GM23248 (cell line): ENCODE data around the gene CXCL17. TPM values are rescaled to one million over a fixed set of nuclear protein-coding genes. Genes with fewer than 3 reads are reported as not detected.
"Not testable (repeated sequence)": the region's sequence is repeated elsewhere in the genome, so short reads cannot be mapped to it uniquely, and the experiment has no call there.

Source experiments
- DNase-seq: peaks from one replicate; pipeline ENCODE4 v3.0.0-alpha.2; 2015
- H2AFZ ChIP-seq: fragments of 200-600 bp; sonication (generic); 2 replicates; pipeline ENCODE4 v1.6.1; 2016; ENCODE audit warnings: antibody characterized with exemption
- H3F3A ChIP-seq: fragments of 200-600 bp; sonication (generic); 2 replicates; pipeline ENCODE4 v1.6.1; 2016; ENCODE audit warnings: mild to moderate bottlenecking, antibody characterized with exemption, mixed run types; ENCODE audit not compliant: insufficient read depth
- H3K27ac ChIP-seq: fragments of 200-600 bp; sonication (generic); 2 replicates; pipeline ENCODE4 v1.5.1; 2016; ENCODE audit warnings: mild to moderate bottlenecking
- H3K27me3 ChIP-seq: fragments of 200-600 bp; sonication (generic); replicated peaks from 2 replicates; pipeline ENCODE4 v1.6.1; 2016; ENCODE audit warnings: mild to moderate bottlenecking; ENCODE audit not compliant: insufficient read depth
- H3K36me3 ChIP-seq: fragments of 200-600 bp; sonication (generic); 2 replicates; pipeline ENCODE4 v1.6.1; 2016; ENCODE audit warnings: low read depth, mild to moderate bottlenecking
- H3K4me1 ChIP-seq: fragments of 200-600 bp; sonication (generic); 2 replicates; pipeline ENCODE4 v1.6.1; 2016; ENCODE audit warnings: mild to moderate bottlenecking; ENCODE audit not compliant: insufficient read depth
- H3K4me2 ChIP-seq: fragments of 200-600 bp; sonication (generic); one replicate; pipeline ENCODE4 v1.6.1; 2016; ENCODE audit warnings: mild to moderate bottlenecking; ENCODE audit not compliant: unreplicated experiment
- H3K4me3 ChIP-seq: fragments of 200-600 bp; sonication (generic); 2 replicates; pipeline ENCODE4 v1.5.1; 2016; ENCODE audit warnings: mild to moderate bottlenecking
- H3K79me2 ChIP-seq: fragments of 200-600 bp; sonication (generic); 2 replicates; pipeline ENCODE4 v1.6.1; 2016; ENCODE audit warnings: mild to moderate bottlenecking; ENCODE audit not compliant: insufficient read depth
- H3K9ac ChIP-seq: fragments of 200-600 bp; sonication (generic); 2 replicates; pipeline ENCODE4 v1.6.1; 2016; ENCODE audit warnings: mild to moderate bottlenecking
- H3K9me2 ChIP-seq: fragments of 200-600 bp; sonication (generic); 2 replicates; pipeline ENCODE4 v1.6.1; 2016; ENCODE audit warnings: mixed run types, mild to moderate bottlenecking, moderate library complexity; ENCODE audit not compliant: insufficient read depth
- H3K9me3 ChIP-seq: fragments of 200-600 bp; sonication (generic); one replicate; pipeline ENCODE4 v1.6.1; 2017; ENCODE audit warnings: low read depth
- H4K20me1 ChIP-seq: fragments of 200-600 bp; sonication (generic); 2 replicates; pipeline ENCODE4 v1.6.0; 2016; ENCODE audit not compliant: insufficient read depth
- EZH2 ChIP-seq: fragments of 200-600 bp; sonication (generic); IDR thresholded peaks from 2 replicates; pipeline ENCODE4 v1.6.1; 2018; ENCODE audit warnings: antibody characterized with exemption, mild to moderate bottlenecking; ENCODE audit not compliant: insufficient read depth, poor library complexity, severe bottlenecking
- EZH2phosphoT487 ChIP-seq: fragments of 200-600 bp; sonication (generic); IDR thresholded peaks from 2 replicates; pipeline ENCODE4 v1.6.1; 2018; ENCODE audit warnings: antibody characterized with exemption, moderate library complexity, mild to moderate bottlenecking, low read depth; ENCODE audit not compliant: insufficient read depth
- WGBS, 2 experiments: methylation state at CpG; one replicate each; pipeline ENCODE4 v1.1.6; 2015 to 2017; ENCODE audit warnings: low lambda C conversion rate in 2 of 2, low coverage in 1 of 2; ENCODE audit errors: missing lambda C conversion rate in 2 of 2; 5-methylcytosine and 5-hydroxymethylcytosine counted together
- in situ Hi-C: fragments of 300-500 bp; cut with MboI; formaldehyde crosslinking; loops from 2 replicates; pipeline ENCODE4 v1.15.0; 2020
- polyA plus RNA-seq: library from polyadenylated mRNA; unstranded; fragments of >200 nt; fragmentation: Nextera tagmentation; extraction: Ambion mirVana; gene quantifications from 2 replicates; pipeline ENCODE4 v1.2.1, GENCODE V29; 2016
- total RNA-seq: library from RNA; depleted of rRNA; stranded (reverse); fragments of >200 nt; shearing (Covaris generic); gene quantifications from 2 replicates; pipeline ENCODE4 v1.2.3, GENCODE V29; 2014

Gene CXCL17
- total and polyA plus RNA-seq, 2 experiments from 2014 or later, result not detected

DNA sequence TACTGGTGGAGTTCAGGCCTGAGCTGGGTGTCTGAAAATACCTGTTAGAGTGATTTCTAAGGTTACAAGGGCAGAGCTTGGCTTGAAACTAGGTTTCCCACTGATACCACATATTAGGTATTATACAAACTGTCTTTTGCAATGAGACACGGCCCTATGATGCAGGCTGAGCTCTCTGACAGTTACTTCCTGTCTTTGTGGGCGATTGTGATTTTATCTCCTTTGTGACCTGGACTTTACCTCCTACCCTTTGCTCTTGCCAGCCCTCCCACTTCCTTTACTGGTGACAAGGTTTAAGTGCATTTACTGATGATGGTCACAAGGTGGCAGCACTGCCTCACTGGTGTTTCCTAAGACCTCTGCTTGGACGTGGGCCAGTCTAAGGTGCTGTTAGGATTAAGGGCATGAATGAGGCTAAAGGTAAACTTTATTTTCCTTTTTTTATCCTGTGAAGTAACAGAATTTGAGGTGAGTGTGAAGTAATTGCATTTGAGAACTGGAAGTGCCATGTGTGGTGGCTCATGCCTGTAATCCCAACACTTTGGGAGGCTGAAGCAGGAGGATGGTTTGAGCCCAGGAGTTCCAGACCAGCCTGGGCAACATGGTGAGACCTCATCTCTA is 7.7 kb upstream of the CXCL17 start:
- Histone ChIP-seq H3K27ac (no peak overlapping the region), H3K9ac (no peak overlapping the region), H3K9me2 (no peaks in the 10 kb centered on the region), H3K4me1 (peaks cover 12% of the 10 kb centered on the region), H3K4me2 (peak overlapping the region; percentile 27), H4K20me1 (no peaks in the 10 kb centered on the region), H3K4me3 (no peak overlapping the region), H3K79me2 (no peaks in the 10 kb centered on the region), H3K27me3 (peaks cover 28% of the 10 kb centered on the region), H3K9me3 (no peaks in the 10 kb centered on the region), H3F3A (0 out of 2 replicates have a peak, but pooled peaks cover 5% of the 10 kb centered on the region), H3K36me3 (no peaks in the 10 kb centered on the region), H2AFZ (no peak overlapping the region)
- TF ChIP-seq EZH2phosphoT487, result no peak
- no peak for TF ChIP-seq EZH2
- in situ Hi-C loops, result loop anchor here (10.0 kb wide), 1 partner anchor 74 kb away; the partner anchor contains the start of gene CEACAM1
- DNase-seq, result peak; percentile 81
- WGBS, 2 experiments, result 0 to 1% methylated on average over 3 of the region's 3 CpGs

DNA sequence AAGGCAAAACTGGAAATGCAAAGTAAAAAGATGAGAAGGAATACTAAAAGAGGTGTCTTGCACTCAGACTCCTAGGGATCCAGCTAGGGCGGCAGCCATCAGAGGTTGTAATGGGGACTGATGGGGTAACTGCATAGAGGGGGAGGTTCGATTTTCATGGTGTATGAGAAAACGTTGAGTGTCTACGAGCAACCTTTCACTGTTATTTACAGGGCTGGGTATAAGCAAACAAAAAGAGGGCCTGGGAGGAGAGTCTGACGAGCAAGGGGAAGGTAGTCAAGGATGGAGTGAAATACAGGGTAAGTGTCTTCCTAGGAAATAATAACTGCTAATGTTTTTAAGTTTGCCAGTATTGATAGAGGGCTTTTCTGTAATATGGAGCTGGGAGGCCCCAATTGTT is 5.6 kb upstream of the CXCL17 start:
- H3K79me2 ChIP-seq, H3K4me2 ChIP-seq, H2AFZ ChIP-seq, H3K36me3 ChIP-seq, H4K20me1 ChIP-seq, H3K4me3 ChIP-seq, H3K9ac ChIP-seq, DNase-seq, H3K9me2 ChIP-seq, in situ Hi-C loops, H3F3A ChIP-seq, H3K27ac ChIP-seq, H3K9me3 ChIP-seq: not testable (repeated sequence)
- WGBS, 2 experiments, result 77 to 80% methylated on average over 5 of the region's 5 CpGs
- Histone ChIP-seq H3K27me3 (peaks cover 20% of the 10 kb centered on the region), H3K4me1 (peaks cover 12% of the 10 kb centered on the region)

DNA sequence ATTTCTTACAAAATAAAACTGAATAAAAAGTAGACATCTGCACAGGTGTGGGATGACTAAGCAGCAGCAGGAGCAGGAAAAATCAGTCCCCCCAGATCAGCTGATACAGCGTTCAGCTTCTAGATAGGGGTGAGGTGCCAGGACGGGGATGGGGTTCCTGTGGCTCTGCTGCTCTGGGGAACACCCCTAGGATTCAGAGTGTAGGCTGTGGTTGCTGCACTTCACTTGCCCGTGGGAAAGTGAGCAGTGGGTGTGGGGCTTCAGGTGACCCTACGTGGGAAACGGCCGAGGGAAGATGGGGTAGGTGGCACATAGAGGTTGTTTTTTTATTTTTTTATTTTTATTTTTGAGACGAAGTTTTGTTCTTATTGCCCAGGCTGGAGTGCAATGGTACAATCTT is 3.2 kb upstream of the CXCL17 start:
- no peak for TF ChIP-seq EZH2phosphoT487
- no peak for TF ChIP-seq EZH2
- Histone ChIP-seq H3K36me3 (no peaks in the 10 kb centered on the region), H3K4me2 (no peak overlapping the region), H3K27ac (no peak overlapping the region), H3K79me2 (no peaks in the 10 kb centered on the region), H3K9ac (no peak overlapping the region), H3K27me3 (peaks cover 9% of the 10 kb centered on the region; the same call in 1 of the 2 replicates), H3K4me1 (peaks cover 12% of the 10 kb centered on the region), H3F3A (0 out of 2 replicates have a peak, but pooled peaks cover 5% of the 10 kb centered on the region), H3K9me2 (no peaks in the 10 kb centered on the region), H4K20me1 (no peaks in the 10 kb centered on the region), H3K9me3 (no peaks in the 10 kb centered on the region), H2AFZ (no peak overlapping the region), H3K4me3 (no peak overlapping the region)
- in situ Hi-C loops, result no loop called here
- 64 to 70% methylated on average over 6 to 7 of the region's 7 CpGs for WGBS, 2 experiments
- no peak for DNase-seq

DNA sequence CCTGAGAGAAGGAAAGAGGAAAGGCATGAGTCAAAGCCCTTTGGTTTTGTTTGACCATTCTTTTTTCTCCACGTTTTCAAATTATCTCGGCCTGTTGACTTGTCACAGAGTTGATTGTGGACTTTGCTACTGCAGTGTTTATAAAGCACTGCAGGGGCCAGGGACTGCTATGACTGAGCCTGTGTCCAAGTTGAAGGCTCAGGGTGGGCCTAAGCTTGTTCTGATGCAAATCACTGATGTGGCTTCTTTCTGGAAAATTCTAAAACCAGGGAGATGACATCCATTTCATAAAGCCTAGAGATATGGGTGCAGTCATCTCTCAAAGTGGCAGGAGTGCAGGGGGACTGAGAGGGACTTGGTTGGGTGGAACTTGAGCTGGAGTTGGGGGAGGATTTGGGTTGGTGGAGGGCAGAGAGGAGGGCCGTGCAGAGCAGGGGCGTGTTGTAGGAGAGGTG is 1.2 kb upstream of the CXCL17 start:
- TF ChIP-seq EZH2phosphoT487, result no peak
- no peak for TF ChIP-seq EZH2
- no peaks in the 10 kb centered on the region for H3K9me2 ChIP-seq
- no peaks in the 10 kb centered on the region for H3K9me3 ChIP-seq
- no peaks in the 10 kb centered on the region for H3K36me3 ChIP-seq
- DNase-seq, result no peak
- H3K27me3 ChIP-seq, result peaks cover 9% of the 10 kb centered on the region; the same call in 1 of the 2 replicates
- no peak overlapping the region for H3K27ac ChIP-seq
- in situ Hi-C loops, result no loop called here
- H4K20me1 ChIP-seq, result no peaks in the 10 kb centered on the region
- no peaks in the 10 kb centered on the region for H3F3A ChIP-seq
- H3K4me2 ChIP-seq, result no peak overlapping the region
- H3K79me2 ChIP-seq, result no peaks in the 10 kb centered on the region
- no peak overlapping the region for H3K9ac ChIP-seq
- no peaks in the 10 kb centered on the region for H3K4me1 ChIP-seq
- no peak overlapping the region for H2AFZ ChIP-seq
- 68 to 70% methylated on average over 4 of the region's 4 CpGs for WGBS, 2 experiments
- no peak overlapping the region for H3K4me3 ChIP-seq
